ENCODE data around the gene GNL3.

Gene GNL3

DNA sequence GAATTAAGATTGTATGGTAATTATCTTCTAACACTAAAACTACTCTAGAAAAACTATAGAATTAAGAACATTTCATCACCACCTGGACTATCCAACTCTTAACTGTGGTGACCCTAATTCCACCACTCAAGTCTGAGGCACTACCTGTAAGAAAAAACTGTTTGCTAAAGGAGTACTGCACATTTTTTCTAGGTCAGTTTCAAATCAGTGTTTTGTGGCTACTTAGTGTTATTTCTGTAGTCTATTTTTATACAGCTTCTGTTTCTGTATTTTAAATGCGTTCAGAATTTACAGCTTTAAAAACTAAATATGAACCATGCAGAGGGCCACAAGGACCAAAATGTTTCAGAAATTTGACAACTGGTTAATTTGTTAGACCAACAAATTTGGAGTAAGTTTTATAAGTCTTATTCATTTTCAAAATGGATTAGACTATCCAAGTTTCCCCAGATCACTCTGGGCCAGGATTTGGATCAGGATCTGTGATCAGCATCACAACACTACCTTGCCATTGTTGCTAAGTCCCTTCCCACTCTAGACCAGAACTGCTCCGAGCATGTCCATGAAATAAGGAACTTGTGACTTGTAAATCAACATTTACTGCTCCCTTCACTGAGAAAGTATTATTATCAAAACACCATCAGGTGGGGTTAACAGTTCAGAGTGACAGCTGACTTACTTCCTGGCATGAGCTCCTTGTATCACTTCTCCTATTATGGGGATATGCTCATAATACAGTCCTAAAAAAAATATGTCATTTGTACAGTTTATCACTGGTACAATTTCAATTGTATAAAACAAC lies 11.2 kb downstream of the GNL3 start:
- DNase-seq (ENCODE audit: extremely low read depth, low read depth): no peak
- TF ChIP-seq, protein P1, sequence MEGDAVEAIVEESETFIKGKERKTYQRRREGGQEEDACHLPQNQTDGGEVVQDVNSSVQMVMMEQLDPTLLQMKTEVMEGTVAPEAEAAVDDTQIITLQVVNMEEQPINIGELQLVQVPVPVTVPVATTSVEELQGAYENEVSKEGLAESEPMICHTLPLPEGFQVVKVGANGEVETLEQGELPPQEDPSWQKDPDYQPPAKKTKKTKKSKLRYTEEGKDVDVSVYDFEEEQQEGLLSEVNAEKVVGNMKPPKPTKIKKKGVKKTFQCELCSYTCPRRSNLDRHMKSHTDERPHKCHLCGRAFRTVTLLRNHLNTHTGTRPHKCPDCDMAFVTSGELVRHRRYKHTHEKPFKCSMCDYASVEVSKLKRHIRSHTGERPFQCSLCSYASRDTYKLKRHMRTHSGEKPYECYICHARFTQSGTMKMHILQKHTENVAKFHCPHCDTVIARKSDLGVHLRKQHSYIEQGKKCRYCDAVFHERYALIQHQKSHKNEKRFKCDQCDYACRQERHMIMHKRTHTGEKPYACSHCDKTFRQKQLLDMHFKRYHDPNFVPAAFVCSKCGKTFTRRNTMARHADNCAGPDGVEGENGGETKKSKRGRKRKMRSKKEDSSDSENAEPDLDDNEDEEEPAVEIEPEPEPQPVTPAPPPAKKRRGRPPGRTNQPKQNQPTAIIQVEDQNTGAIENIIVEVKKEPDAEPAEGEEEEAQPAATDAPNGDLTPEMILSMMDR (IDR thresholded peaks at IDR 0.05; ENCODE audit: low read depth, low read length): no peak

DNA sequence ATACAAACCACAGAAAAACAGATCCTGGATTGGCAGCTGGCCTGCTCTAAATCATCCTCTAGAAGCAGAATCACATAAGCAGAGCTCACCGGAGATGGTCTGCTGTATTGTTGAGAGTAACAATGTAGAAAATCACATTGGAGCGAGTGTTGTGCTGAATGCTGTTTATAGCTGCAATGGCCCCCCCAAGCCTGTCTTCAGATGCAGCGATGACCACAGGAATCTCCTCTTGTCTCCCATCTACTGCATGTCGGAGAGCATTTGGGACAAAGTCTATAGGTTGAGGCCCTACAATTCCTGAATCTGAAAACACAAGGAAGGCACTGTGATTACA lies 11.8 kb downstream of the GNL3 start:
- no peak for DNase-seq (ENCODE audit: extremely low read depth, low read depth)
- TF ChIP-seq, protein P1 (IDR thresholded peaks at IDR 0.05; ENCODE audit: low read depth, low read length): no peak

- DNase-seq (ENCODE audit: extremely low read depth, low read depth): no peak
- TF ChIP-seq, protein P1 (IDR thresholded peaks at IDR 0.05; ENCODE audit: low read depth, low read length): no peak
These were observed 17.5 kb downstream of the GNL3 start for GRCh38 chr3:52703341-52703740.

DNA sequence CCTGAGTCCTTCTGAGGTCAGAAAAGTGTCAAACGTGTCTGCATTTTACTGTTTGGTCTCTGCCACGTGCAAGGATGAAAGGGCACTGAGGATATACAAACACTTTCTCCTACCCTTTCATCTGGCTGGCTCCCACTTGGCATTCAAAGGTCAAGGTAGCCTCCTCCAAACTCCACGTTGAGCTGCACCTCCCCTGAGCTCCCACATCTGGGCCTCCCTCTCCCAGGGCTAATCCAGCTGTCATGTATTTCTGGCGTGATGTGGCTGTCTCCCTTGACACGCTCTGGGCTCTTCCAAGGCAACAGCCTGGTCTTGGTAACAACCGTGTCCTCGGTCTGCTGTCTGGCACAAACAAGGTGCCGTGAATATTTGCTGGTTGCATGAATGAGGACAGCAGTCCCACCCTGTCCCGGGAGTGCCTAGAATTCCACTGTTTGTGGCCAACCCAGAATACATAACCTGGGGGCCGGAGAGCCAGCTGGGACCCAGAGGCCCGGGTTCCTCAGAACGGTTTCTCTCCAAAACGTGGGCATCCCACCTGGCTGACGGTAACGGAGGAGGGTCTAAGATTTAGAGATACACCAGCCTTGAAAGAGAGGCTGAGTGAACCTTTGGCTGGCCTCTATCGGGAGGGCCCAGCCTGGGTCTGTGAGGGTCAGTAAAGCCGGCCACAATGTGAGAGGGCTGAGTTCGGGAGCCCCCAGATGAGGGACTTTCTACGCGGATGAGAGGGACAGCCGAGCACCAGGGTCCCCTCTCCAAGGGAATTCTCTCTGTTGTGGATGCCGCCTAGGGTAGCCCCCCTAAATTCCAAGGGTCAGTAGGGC lies 19.0 kb downstream of the GNL3 start:
- DNase-seq (ENCODE audit: extremely low read depth, low read depth): no peak
- TF ChIP-seq, protein P1 (IDR thresholded peaks at IDR 0.05; ENCODE audit: low read depth, low read length): no peak

- DNase-seq (ENCODE audit: extremely low read depth, low read depth): no peak
- TF ChIP-seq, protein P1 (IDR thresholded peaks at IDR 0.05; ENCODE audit: low read depth, low read length): no peak
These were observed 19.5 kb downstream of the GNL3 start for GRCh38 chr3:52705438-52705687.

- peak; percentile 49 for DNase-seq (ENCODE audit: extremely low read depth, low read depth)
- TF ChIP-seq, protein P1 (IDR thresholded peaks at IDR 0.05; ENCODE audit: low read depth, low read length): no peak
These were observed 20.2 kb downstream of the GNL3 start, which contains the start of the genes GLT8D1 and SPCS1 for GRCh38 chr3:52705688-52706686. TSS of gene GLT8D1 (minus strand) at chr3:52705791. CDS start at chr3:52700460, 5,331 bp downstream. TSS of gene SPCS1 (plus strand) at chr3:52706106. CDS start at chr3:52706247, 141 bp downstream.

Data from AG09319 (cell line).